ENCODE measurements around the gene CCDC102A.
"Not testable (repeated sequence)": the region's sequence is repeated elsewhere in the genome, so short reads cannot be mapped to it uniquely, and the experiment has no call there.

The CCDC102A gene

DNA sequence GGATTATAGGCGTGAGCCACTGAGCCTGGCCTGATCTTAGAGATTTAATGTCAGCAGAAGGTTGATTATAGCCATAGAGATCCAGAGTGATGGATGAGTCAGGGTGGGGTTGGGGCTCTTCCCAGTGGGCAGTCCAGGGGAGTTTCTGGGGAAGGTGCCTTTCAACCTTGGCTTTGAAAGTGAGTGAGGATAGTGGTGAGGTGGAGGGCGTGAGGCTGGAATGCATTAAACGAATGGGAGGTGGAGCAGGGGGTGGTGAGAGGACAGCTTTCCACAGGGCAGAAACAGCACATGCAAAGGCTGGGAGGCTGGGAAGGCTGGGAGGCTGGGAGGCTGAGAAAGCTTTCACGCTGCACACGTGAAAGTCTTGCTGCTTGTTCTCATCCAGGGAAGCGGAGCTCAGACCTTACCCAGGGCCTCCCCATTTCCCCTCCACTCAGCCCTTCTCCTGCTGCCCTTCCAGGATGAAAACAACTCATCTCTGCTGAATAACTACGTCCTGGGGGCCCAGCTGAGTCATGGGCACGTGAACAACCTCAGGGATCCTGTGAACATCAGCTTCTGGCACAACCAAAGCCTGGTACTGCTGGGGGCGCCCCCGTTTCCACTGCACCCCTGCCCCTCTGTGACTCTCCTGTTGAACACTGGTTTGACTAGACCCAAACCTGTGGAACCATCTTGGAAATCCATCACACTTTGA is 28.4 kb upstream of the CCDC102A start:
- no peak for DNase-seq

DNA sequence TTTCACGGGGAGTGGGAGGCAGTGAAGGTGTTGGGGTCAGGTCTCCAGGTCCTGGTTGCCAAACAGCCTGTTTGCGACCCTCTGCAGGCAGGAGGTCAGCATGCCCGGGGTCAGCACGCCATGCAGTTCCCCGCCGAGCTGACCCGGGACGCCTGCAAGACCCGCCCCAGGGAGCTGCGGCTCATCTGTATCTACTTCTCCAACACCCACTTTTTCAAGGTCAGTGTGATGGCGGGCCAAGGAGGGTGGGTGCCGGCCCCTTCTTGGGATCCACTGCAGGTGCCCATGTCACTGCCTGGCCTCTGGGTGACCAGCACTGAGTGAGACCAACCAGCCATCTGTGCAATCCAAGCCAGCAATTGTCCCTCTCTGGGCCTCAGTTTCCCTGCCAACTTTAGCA is 27.4 kb upstream of the CCDC102A start:
- DNase-seq: no peak

DNA sequence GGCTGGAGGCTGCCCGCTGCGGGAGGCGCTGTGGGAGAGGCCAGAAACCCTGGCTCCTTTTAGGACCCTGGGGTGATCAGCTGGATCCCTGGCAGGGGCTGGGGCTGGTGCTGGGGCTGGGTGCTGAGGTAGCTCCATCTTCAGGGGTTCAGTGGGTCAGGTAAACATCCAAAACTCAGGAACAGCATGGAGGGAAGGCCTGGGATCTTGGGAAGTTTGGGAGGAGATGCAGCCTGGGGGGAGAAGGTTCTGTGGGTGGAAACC is 27.0 kb upstream of the CCDC102A start:
- DNase-seq: no peak

DNA sequence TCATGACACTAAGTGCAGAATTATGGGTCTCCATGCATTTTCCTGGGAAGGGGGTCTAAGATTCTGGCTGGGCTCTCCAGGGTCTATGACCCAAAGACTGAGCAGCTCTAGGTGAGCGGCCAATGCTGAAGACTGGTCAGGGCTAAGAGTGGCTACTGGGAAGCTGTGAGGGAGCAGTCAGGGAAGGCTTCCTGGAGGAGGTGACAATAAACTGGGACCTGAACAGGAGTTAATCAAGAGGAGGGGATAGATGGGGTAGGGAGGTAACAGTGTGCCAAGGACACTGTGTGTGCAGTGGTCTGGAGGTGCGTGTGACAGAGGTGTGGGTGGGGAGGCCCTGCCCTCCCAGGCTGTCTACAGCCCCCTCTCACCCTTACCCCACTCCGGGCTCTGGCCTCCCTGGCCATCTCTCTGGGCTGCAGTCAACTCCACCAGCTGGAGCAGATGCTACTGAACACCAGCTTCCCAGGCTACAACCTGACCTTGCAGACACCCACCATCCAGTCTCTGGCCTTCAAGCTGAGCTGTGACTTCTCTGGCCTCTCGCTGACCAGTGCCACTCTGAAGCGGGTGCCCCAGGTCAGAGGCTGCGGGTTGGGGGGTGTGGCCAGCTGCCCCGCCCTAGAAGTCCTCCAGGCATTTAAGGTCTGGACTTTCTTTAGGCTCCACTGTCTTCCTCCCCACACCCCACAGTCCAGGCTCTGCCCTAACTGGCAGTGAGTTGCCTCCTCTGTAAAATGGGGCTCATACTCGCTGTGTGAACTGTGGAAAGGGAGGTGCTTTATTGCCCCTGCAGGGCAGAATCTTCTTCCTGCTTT is 26.5 kb upstream of the CCDC102A start:
- DNase-seq: no peak

DNA sequence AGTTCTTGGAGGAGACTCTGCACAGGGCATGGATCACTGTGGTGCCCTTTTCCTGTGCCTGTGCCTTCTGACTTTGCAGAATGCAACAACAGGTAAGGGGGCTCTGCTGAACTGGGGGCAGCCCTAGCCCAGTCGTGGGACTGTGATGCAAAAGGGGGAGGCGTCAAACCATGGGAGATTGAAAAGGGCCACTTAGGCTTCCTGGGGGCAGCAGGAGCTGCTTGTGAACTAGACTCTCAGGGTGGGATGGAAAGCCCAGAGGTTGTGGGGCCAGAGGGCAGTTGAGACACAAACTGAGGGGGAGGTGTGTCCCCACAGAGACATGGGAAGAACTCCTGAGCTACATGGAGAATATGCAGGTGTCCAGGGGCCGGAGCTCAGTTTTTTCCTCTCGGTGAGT is 25.7 kb upstream of the CCDC102A start:
- no peak for DNase-seq

DNA sequence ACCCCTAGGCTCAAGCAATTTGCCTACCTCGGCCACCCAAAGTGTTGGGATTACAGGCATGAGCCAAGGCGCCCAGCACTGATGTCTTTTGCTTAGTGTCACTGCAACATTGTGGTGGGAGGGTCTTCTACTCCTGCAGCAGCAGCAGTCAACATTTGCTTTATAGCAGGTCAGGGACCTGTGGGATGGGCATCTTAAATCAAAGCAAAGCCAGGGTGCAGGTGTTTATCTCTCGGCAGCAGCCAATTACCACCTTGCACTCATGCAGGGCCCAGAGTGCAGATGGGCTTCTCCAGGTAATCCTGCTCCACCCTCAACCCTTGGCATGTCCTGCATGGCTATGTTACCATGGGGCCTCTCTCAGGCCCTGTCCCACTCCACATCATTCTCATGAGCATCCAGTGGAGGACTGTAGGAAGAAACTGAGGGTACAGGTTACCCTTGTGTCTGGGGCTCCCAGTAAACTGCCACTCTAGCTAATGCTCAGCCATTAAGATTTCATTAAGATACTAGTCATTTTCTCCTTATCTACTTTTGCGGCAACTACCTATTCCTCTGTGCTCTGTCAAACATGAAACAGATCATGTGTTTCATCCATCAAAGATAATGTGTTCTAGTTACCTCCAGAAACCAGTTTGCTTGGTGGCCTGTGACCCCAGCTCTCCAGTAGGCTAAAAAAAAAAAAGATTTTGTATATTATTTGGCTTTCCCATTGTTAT is 22.9 kb upstream of the CCDC102A start:
- no peak for DNase-seq

DNA sequence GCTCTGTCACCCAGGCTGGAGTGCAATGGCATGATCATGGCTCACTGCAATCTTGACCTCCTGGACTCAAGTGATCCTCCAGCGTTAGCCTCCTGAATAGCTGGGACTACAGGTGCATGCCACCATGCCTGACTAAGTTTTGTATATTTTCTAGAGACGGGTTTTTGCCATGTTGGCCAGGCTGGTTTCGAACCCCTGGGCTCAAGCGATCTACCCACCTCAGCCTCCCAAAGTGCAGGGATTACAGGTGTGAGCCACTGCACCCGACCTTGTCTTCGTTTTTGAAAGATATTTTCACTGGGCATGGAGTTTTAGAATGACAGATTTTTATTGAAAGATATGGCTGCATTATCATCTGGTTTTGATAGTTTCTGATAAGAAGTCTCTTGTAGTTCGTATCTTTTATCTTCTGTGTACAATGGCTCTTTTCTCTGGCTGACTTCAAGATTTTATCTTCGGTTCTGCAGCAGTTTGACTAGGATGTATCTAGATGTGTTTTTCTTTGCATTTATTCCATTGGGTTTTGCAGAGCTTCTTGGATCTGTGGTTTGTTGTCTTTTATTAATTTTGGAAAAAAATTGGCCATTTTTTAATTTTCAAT is 20.7 kb upstream of the CCDC102A start:
- DNase-seq: no peak

DNA sequence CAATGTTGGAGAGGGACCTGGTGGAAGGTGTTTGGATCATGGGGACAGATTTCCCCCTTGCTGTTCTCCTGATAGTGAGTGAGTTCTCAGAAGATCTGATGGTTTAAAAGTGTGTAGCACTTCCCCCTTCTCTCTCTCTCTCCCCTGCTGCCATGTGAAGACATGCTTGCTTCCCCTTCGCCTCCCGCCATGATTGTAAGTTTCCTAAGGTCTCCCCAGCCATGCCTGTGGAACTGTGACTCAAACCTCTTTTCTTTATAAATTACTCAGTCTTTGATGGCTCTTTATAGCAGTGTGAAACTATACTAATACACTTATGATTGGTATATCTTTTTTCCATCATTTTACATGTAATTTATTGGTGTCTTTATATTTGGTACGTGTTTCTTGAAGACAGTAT is 19.5 kb upstream of the CCDC102A start:
- no peak for DNase-seq

DNA sequence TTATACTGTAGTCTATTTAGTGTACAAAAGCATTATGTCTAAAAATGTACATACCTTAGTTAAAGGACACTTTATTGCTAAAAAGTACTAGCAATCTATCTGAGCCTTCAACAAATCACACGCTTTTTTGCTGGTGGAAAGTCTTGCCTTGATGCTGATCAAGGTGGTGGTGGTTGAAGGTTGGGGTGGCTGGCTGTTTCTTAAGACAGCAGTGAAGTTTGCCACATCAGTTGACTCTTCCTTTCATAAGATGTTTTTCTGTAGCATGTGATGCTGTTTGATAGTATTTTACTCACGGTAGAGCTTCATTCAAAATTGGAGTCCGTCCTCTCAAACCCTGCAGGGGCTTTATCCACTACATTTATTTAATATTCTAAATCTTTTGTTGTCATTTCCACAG is 14.7 kb upstream of the CCDC102A start:
- no peak for DNase-seq

DNA sequence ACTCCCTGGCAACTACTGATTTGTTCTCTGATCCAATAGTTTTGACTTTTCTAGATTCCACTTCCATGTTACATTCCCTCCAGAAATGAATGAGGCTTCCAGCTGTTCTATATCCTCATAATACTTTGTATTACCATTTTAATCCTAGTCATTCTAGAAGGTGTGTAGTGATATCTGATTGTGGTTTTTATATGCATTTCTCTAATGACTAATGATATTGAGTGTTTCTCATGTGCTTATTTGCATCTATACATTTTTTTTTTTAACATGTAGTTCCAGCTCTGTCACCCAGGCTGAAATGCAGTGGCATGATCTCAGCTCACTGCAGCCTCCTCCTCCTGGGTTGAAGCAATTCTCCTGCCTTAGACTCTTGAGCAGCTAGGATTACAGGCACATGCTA is 13.4 kb upstream of the CCDC102A start:
- no peak for DNase-seq

DNA sequence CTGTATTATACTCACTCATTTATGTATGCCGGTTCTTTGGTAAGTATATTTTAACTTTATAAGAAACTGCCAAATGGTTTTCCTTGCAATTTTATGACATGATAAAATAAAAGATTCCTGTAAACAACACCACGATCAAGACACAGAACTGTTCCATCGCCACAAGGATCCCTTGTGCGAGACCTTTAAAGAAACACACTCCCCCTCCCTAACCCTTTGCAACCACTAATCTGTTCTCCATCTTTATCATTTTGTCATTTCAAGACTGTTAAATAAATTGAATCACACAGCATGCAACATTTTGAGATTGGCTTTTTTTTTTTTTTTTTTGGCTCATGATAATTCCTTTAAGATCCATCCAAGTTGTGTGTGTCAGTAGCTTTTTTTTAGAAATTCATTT is 12.0 kb upstream of the CCDC102A start:
- no peak for DNase-seq

DNA sequence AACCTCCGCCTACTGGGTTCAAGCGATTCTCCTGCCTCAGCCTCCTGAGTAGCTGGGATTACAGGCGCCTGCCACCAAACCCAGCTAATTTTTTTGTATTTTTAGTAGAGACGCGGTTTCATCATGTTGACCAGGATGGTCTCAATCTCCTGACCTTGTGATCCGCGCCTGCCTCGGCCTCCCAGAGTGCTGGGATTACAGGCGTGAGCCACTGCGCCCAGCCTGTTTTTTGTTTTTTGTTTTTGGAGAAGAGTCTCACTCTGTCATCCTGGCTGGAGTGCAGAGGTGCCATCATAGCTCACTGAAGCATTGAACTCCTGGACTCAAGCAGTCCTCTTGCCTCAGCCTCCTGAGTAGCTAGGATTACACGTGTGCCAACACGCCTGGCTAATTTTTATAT is 11.2 kb upstream of the CCDC102A start:
- DNase-seq: not testable (repeated sequence)

DNA sequence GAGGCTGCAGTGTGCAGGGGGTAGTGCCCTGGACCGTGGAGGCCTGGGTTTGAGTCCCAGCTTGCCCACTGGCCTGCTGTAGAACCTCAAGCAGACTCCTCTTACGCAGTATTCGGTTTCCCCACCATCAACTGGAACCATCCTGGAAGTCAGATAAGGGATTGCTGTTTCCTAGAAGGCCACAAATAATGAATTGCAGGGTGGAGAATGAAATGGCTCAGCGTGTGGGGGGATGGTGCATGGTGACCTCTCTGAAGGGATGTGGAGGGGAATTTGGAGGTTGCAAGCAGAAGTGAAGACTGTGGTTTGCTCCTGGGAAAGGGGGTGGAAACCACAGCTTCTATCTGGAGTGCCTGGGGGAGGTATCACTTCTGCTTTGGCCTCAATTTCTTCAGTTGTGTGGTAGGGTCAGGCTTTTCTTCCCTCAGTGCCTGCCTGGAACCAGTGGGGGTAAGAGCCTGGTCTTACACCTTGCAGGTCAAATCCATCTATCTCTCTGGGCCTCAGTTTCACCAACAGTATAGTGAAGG is 7.8 kb upstream of the CCDC102A start:
- DNase-seq: no peak

DNA sequence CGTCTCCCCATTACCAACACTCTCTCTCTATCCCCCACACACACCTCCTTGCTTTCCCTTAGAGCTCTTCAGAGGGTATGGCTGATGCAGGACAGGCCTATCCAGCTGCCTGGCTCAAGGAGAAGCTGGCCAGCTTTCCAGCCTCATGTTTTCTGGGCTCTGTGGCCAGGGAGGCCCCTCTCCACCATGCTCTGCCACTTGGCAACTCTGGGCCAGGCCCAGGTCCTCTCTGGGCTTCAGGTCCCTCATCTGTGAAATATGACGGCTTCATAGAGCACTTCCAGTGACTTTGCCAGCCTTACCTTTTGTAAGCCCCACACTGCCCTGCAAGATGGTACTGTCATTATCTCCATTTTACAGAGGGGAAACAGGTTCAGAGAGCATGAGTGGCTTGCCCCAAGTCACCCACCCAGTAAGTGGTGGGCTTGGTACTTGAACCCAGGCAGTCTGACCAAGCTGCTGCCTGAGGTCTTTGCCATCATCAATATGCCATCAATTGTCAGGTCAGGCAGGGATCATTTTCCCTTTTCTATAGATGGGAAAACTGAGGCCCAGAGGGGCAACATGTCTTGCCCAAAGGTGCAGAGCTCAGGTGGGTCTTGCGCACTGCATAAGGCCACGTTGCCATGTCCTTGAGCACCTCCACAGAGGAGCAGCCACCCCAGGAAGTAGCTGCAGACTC is 5.5 kb upstream of the CCDC102A start:
- DNase-seq: no peak

DNA sequence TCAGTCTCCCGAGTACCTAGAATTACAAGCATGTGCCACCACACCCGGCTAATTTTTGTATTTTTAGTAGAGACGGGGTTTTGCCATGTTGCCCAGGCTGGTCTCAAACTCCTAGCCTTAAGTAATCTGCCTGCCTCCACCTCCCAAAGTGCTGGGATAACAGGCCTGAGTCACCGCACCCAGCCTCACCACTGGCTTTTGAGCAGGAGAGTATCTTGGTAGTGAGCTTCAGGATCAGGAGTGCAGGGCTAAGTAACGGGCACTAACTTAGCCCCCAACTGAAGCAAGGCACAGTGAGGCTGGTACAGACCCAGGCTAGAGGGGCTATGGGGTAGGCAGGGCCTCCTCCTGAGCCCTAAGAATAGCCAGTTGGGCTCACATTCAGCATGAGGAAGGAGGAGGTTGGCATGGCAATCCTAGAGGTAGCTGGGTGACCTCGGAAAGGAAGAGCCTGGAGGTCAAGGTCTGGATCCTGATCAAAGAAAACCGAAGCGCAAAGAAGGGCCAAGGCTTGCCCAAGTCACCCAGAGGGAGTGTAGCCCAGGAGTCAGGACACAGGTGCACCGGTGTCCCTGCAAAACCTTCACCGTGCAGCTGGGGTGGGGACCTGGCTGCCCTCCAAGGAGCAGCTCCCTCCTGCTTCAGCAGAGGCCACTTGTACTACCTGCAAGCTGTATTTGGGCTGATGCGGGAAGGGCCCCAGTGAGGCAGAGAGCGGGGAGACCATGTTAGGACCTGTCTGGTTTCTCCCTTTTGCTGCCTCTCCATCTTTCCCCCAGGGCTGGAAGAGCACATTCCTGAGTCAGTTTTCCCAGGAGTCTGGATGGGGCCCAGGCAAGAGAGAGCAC is 4.8 kb upstream of the CCDC102A start:
- peak; percentile 5 for DNase-seq

DNA sequence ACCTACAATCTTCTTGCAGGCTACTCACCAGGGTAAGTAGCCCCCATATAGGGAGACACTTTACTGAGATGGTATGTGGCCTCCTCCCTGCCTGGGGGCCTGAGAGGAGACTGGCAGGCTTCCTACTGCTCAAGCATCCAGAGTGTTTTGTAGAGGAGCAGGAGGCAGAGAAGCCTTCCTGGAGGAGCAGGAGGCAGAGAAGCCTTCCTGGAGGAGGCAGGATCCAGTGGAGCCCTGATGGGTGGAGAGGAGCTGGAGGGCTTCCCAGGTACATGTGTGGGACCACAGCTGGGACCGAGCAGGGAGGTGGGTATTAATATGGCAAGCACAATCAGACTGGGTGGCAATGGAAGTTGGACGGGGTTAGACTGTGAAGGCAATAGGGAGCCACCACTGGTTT is 4.0 kb upstream of the CCDC102A start:
- no peak for DNase-seq

DNA sequence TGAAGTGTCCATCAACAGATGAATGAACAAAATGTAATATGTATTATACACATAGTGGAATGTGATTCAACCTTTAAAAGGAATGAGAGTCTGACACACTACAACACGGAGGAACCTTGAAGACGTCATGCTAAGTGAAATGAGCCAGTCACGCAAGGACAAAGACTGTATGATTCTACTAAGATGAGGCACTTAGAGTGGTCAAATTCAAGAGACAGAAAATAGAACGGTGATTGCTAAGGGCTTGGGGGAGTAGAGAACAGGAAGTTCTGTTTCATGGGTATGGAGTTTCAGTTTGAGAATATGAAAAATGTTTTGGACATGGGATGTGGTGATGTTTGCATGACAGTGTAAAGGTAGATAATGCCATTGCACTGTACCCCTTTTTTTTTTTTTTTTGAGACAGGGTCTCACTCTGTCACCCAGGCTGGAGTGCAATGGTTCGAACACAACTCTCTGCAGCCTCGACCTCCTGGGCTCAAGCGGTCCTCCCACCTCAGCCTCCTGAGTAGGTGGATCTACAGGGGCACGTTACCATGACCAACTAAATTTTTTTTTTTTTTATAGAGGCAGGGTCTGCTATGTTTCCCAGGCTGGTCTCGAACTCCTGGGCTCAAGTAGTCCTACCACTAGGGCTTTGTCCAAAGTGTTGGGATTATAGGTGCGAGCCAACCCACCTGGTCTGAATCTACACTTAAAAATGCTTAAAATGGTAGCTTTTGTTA is 2.9 kb upstream of the CCDC102A start:
- DNase-seq: no peak

DNA sequence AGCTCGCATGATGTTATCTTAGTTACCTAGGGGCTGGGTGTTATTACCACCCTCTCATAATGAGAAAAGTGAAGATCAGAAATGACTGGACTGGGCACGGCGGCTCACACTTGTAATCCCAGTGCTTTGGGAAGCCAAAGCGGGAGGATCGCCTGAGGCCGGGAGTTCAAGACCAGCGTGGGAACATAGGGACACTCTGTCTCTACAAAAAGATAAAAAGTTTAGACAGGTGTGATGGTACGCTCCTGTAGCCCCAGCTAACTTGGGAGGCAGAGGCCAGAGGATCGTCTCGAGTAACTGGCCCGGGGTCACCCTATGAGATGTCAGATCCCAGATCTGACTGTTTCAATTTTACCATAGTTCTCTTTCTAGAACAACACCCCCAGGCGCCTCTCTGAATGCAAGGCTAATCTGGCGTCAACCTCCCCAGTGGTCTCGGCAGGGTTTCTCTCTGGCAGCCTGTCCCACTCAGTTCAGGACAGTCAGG is 1.9 kb upstream of the CCDC102A start:
- no peak for DNase-seq

DNA sequence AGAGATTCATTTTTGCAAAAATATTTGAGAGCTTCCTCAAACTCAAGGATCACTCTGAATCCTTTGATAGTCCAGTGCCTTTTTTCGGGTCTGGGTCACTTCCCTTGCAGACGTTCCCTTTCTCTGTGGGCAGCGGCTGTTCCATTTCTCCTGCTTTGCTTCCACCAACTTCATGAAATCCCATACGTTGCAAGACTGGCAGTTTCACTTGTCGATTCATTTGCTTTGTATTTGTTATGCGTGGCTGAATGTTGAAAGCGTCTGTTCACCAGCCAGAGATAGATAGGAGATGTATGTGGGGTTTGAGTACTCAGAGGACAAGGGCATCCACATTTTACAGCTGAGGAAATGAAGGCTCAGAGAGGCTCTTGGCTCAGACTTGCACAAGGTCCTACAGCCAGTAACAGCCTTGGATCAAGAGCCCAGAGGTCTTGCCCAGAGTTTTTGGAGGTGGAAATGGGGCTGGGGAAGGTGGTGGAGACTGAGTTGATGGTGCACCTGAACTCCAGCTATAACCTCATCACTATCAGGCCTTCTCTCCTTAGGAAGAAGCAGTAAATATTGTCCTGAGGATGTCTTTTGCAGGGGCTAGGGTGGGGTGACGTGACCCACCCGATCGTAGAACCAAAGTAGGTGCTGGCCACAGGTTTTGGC is 1.3 kb upstream of the CCDC102A start:
- no peak for DNase-seq

DNA sequence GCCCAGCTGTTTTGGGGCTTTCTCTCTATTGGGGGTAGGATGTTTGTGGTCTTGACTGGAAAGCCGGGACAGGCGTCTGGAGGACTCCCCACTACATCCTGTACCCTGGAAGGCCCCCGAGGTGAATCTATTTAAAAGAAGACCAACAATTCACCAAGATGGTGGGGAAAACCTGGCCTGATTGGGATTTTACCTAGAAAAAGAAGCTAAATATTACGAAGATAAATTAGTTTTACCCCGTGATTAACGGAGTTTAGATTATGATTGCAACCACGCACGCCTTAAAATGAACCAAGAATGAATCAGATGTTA is 779 bp upstream of the CCDC102A start:
- no peak for DNase-seq

Measured in NCI-H1105 treated with DMSO at 0.1 percent for 48 hours (cell line).